K562 (cell line): Measurements from ENCODE around the gene SLC35D3. TPM values are rescaled to one million over a fixed set of nuclear protein-coding genes. Genes with fewer than 3 reads are reported as not detected.

Source experiments
- ATAC-seq: fragments of 200-7000 bp; cut with Tn5 transposase; 3 replicates; pipeline ENCODE4 v1.9.1; 2020; ENCODE audit warnings: moderate library complexity
- BruUV-seq: library from RNA; stranded (reverse); fragments of 400-500 nt; replicated peaks from 2 replicates; lab custom pipeline; 2021; lab: Mats Ljungman, UMichigan
- CTCF ChIA-PET: fragments of 300-600 bp; formaldehyde crosslinking; extraction: SDS; loops from one replicate; lab custom pipeline; 2021; ENCODE audit warnings: low intra/inter-chr PET ratio; lab: Yijun Ruan, JAX
- POLR2A ChIA-PET: fragments of 300-600, 350-650 bp; sonication (Branson Sonifier 250); formaldehyde crosslinking; extraction: SDS; loops from one replicate; lab custom pipeline; 2021; ENCODE audit warnings: antibody characterized with exemption, inconsistent platforms; lab: Yijun Ruan, JAX
- DNase-seq, 4 experiments: peaks; one replicate each; pipeline versions ENCODE4 v3.0.0 to v3.0.0-alpha.2; 2011 to 2018; ENCODE audit warnings: low spot score in 3 of 4, mixed read lengths in 3 of 4; ENCODE audit errors: extremely low read depth in 1 of 4
- FAIRE-seq: peaks from 2 replicates; lab custom pipeline; 2011; peaks lifted over from hg19 to GRCh38; lab: Jason Lieb, UNC
- H2AFZ ChIP-seq: 2 replicates; pipeline ENCODE4 v1.6.0; 2011; ENCODE audit warnings: low read depth, low read length, control low read depth, inconsistent platforms
- H3K27ac ChIP-seq: fragments of 200-600 bp; 3 replicates; pipeline ENCODE4 v1.8.0; 2011; ENCODE audit warnings: low read depth, mild to moderate bottlenecking, control low read depth, inconsistent platforms, low read length, moderate library complexity, mixed read lengths; ENCODE audit errors: extremely low read depth
- H3K27me3 ChIP-seq, 2 experiments: fragments of 300-600 bp in 1 of 2; 2 replicates in 1 of 2; 3 replicates in 1 of 2; pipeline versions ENCODE4 v1.6.0 to v1.8.0; 2011; ENCODE audit warnings: inconsistent platforms in 2 of 2, low read length in 2 of 2, mild to moderate bottlenecking in 1 of 2, mixed read lengths in 1 of 2, moderate library complexity in 1 of 2; ENCODE audit not compliant: control insufficient read depth in 2 of 2, insufficient read depth in 2 of 2
- H3K36me3 ChIP-seq: fragments of 300-600 bp; 3 replicates; pipeline ENCODE4 v1.8.0; 2011; ENCODE audit warnings: mild to moderate bottlenecking, low read length, inconsistent platforms; ENCODE audit not compliant: control insufficient read depth, insufficient read depth
- H3K4me1 ChIP-seq, 2 experiments: fragments of 200-600 bp in 1 of 2; replicated peaks in 1 of 2; 2 replicates in 1 of 2; 3 replicates in 1 of 2; pipeline versions ENCODE4 v1.5.1 to v1.8.0; 2011; ENCODE audit warnings: inconsistent platforms in 2 of 2, low read length in 2 of 2, mild to moderate bottlenecking in 1 of 2, mixed read lengths in 1 of 2, moderate library complexity in 1 of 2; ENCODE audit not compliant: control insufficient read depth in 2 of 2, insufficient read depth in 2 of 2
- H3K4me2 ChIP-seq: 2 replicates; pipeline ENCODE4 v1.6.1; 2011; ENCODE audit warnings: low read length, control low read depth, inconsistent platforms, mixed read lengths; ENCODE audit not compliant: insufficient read depth
- H3K4me3 ChIP-seq: fragments of 200-600 bp; sonication (generic), shearing (Covaris generic); 2 replicates; pipeline ENCODE4 v1.5.1; 2016; ENCODE audit warnings: control low read depth, inconsistent platforms
- H3K79me2 ChIP-seq: fragments of 200-600 bp; 3 replicates; pipeline ENCODE4 v1.8.0; 2011; ENCODE audit warnings: low read length, inconsistent platforms; ENCODE audit not compliant: control insufficient read depth, insufficient read depth
- H3K9ac ChIP-seq, 2 experiments: 2 replicates each; pipeline versions ENCODE4 v1.6.0 to v1.6.1; 2011; ENCODE audit warnings: low read depth in 2 of 2, low read length in 2 of 2, control low read depth in 1 of 2, inconsistent platforms in 1 of 2, mild to moderate bottlenecking in 1 of 2, mixed read lengths in 1 of 2; ENCODE audit not compliant: insufficient read depth in 1 of 2
- H3K9me1 ChIP-seq: one replicate; pipeline ENCODE4 v1.6.0; 2011; ENCODE audit warnings: inconsistent platforms, mild to moderate bottlenecking, low read length, moderate library complexity; ENCODE audit not compliant: control insufficient read depth, insufficient read depth
- H3K9me3 ChIP-seq: replicated peaks from 2 replicates; pipeline ENCODE4 v1.5.1; 2011; ENCODE audit warnings: low read depth, low read length, inconsistent platforms; ENCODE audit not compliant: control insufficient read depth, insufficient read depth
- H4K20me1 ChIP-seq: replicated peaks from 2 replicates; pipeline ENCODE4 v1.6.1; 2011; ENCODE audit warnings: low read length, inconsistent platforms, mixed read lengths; ENCODE audit not compliant: control insufficient read depth, insufficient read depth
- BMI1 ChIP-seq: fragments of 150-350 bp; IDR thresholded peaks from 2 replicates; pipeline ENCODE4 v1.6.1; 2014; ENCODE audit warnings: low read length
- FOXA1 ChIP-seq: fragments of 450-650 bp; IDR thresholded peaks from 2 replicates; pipeline ENCODE4 v1.6.1; 2016; ENCODE audit warnings: mild to moderate bottlenecking, borderline replicate concordance
- MTA1 ChIP-seq: fragments of 450-650 bp; IDR thresholded peaks from 2 replicates; pipeline ENCODE4 v1.6.1; 2017; ENCODE audit warnings: borderline replicate concordance
- ZNF592 ChIP-seq: fragments of 450-650 bp; IDR thresholded peaks from 2 replicates; pipeline ENCODE4 v1.6.1; 2017; ENCODE audit warnings: antibody characterized with exemption, mild to moderate bottlenecking
- ZNF696 ChIP-seq: fragments of 250-450 bp; sonication (Bioruptor Pico); conservative IDR thresholded peaks from 2 replicates; pipeline ENCODE4 v1.4.0; 2020; ENCODE audit warnings: mild to moderate bottlenecking, moderate library complexity
- WGBS: fragments of 100-300 bp; shearing (Covaris generic); methylation state at CpG from one replicate; pipeline ENCODE4 v1.1.6; 2016; ENCODE audit warnings: low coverage, mixed read lengths; ENCODE audit not compliant: insufficient coverage; ENCODE audit errors: missing lambda C conversion rate; 5-methylcytosine and 5-hydroxymethylcytosine counted together
- in situ Hi-C: fragments of 300-500 bp; cut with MboI; formaldehyde crosslinking; loops from 4 replicates; pipeline ENCODE4 v1.15.0; 2018; ENCODE audit warnings: inconsistent platforms, mixed read lengths
- intact Hi-C: fragments of 100-400 bp; cut with micrococcal nuclease; formaldehyde crosslinking; loops from 2 replicates; pipeline ENCODE4 v1.14.2; 2022
- polyA plus RNA-seq, 8 experiments: library from polyadenylated mRNA; depleted of rRNA in 4 of 8; stranded (reverse) in 5 of 8; unstranded in 3 of 8; fragments of >200 nt; fragmentation: Nextera tagmentation in 2 of 8; fragmentation: Illumina TruSeq in 1 of 8; extraction: Ambion mirVana in 2 of 8; extraction: Trizol in 1 of 8; gene quantifications; 2 replicates each; pipeline versions ENCODE4 v1.2.1 to v1.2.3, GENCODE V29; 2011 to 2014; ENCODE audit warnings: inconsistent platforms in 1 of 8, missing spikeins in 1 of 8
- total RNA-seq, 7 experiments: library from RNA; depleted of rRNA in 6 of 7; stranded (reverse); fragments of >200 nt in 6 of 7; fragmentation: Illumina TruSeq in 2 of 7; extraction: Trizol in 2 of 7; gene quantifications; 2 replicates each; pipeline versions ENCODE4 v1.2.1 to v1.2.3, GENCODE V29; 2011 to 2021; ENCODE audit warnings: low replicate concordance in 1 of 7
- TF ChIP-seq, protein P1 (sequence below), 2 experiments: IDR thresholded peaks; 2 replicates each; pipeline ENCODE4 v1.6.1; 2011; ENCODE audit warnings: borderline replicate concordance in 1 of 2, control low read depth in 1 of 2, low read depth in 1 of 2, low read length in 1 of 2, mild to moderate bottlenecking in 1 of 2, mixed read lengths in 1 of 2, moderate library complexity in 1 of 2; ENCODE audit not compliant: insufficient read depth in 1 of 2, insufficient read length in 1 of 2, poor library complexity in 1 of 2, severe bottlenecking in 1 of 2; ENCODE audit errors: extremely low read depth in 1 of 2

SLC35D3 gene
- total and polyA plus RNA-seq, 9 of the 15 experiments (the other 6 are each of a cell fraction or from before 2014, with no cell fraction given): not detected

DNA sequence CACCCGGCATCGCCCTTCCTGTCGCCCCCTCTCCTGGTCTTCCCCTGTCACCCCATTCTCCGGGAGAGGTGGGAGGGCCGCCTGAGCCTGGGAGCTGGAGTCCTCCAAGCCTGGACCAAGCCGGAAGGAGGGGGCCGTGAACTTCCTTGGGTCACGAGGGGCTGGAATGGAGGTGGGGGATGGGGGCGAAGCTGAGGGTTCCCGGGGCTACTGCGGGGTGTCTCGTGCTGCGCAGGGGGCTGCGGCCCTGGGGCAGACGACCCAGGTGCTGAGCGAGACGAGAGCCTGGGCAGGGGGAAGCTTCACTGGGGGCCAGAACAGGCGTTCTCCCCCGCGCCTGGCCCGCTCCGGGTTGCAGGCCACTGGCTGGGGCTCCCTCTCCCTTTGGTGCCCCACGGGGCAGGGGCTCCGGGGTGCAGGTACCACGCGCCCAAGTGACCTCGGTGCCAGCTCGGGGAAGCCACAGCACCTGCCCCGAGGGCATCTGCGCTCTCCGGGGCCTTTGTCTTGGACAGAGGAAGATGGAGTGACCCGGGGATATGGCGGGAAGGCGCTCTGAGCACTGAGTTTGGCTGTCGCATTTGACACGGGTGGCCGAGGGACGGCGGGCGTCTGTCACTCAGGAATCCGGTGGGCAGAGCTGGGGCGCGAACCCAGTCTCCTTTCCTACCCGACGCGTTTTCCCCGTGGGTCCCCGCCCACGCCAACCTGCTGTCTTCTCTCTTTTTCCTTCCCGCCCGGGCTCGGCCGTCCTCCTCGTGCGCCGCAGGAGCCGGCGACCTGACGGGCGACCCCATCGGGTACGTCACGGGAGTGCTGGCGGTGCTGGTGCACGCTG lies 1.2 kb downstream of the SLC35D3 start:
- intact Hi-C loops: loop anchor here (10.0 kb wide), 2 partner anchors 339 to 369 kb away; partner anchors contain the start of gene MAP7
- no peak for ATAC-seq
- Histone ChIP-seq H2AFZ (no peak overlapping the region), H3K9me3 (no peaks in the 10 kb centered on the region), H4K20me1 (no peaks in the 10 kb centered on the region), H3K27me3 (peaks cover 7 to 45% of the 10 kb centered on the region in 2 experiments; a peak in 3 of 5 replicates), H3K4me1 (peaks cover 0 to 31% of the 10 kb centered on the region in 2 experiments; a peak in 2 of 5 replicates), H3K9me1 (no peaks in the 10 kb centered on the region), H3K9ac (no peak overlapping the region), H3K79me2 (no peaks in the 10 kb centered on the region), H3K27ac (no peak overlapping the region), H3K4me2 (no peak overlapping the region), H3K4me3 (no peak overlapping the region), H3K36me3 (no peaks in the 10 kb centered on the region)
- no peak for FAIRE-seq
- BruUV-seq: no TSS peak
- in situ Hi-C loops: no loop called here
- CTCF ChIA-PET: no interaction called here
- POLR2A ChIA-PET: interaction anchor here (0.6 kb wide), 1 partner anchor 280 kb away, joined by 4 read pairs; no protein-coding TSS in a partner anchor
- DNase-seq: no peak
- 34% methylated on average over 48 of the region's 65 CpGs for WGBS
- TF ChIP-seq, protein P1, sequence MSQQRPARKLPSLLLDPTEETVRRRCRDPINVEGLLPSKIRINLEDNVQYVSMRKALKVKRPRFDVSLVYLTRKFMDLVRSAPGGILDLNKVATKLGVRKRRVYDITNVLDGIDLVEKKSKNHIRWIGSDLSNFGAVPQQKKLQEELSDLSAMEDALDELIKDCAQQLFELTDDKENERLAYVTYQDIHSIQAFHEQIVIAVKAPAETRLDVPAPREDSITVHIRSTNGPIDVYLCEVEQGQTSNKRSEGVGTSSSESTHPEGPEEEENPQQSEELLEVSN (IDR thresholded peaks at IDR 0.05; ENCODE audit: borderline replicate concordance in 1 of 2, extremely low read depth in 1 of 2, insufficient read depth in 1 of 2, insufficient read length in 1 of 2, low read depth in 1 of 2, low read length in 1 of 2, poor library complexity in 1 of 2, severe bottlenecking in 1 of 2): peak in 1 of 2 experiments; percentile 42
- TF ChIP-seq BMI1: no peak
- no peak for TF ChIP-seq ZNF592
- no peak for TF ChIP-seq FOXA1
- no peak for TF ChIP-seq MTA1
- no peak for TF ChIP-seq ZNF696 (CRISPR knock-in tag)
